H1 (cell line): Measurements from ENCODE around the gene DDX51.

Experiments
- SIN3A ChIP-seq, 2 experiments: IDR thresholded peaks in 1 of 2; conservative IDR thresholded peaks in 1 of 2; 2 replicates each; pipeline ENCODE4 v1.6.1; 2011 to 2012; ENCODE audit warnings: low read length in 2 of 2, improper control_type of control experiment in 1 of 2, low read depth in 1 of 2, mild to moderate bottlenecking in 1 of 2
- SP4 ChIP-seq: IDR thresholded peaks from 2 replicates; pipeline ENCODE4 v1.6.1; 2012; ENCODE audit warnings: low read length, inconsistent platforms
- TF ChIP-seq, protein P1 (sequence below), 3 experiments: IDR thresholded peaks; 1 replicate in 2 of 3; 2 replicates in 1 of 3; pipeline versions ENCODE4 v1.5.1 to v1.6.1; 2011; ENCODE audit warnings: low read length in 3 of 3, mild to moderate bottlenecking in 3 of 3, inconsistent platforms in 2 of 3, low read depth in 1 of 3, moderate library complexity in 1 of 3; ENCODE audit not compliant: insufficient read depth in 1 of 3; ENCODE audit errors: control extremely low read depth in 1 of 3

DNA sequence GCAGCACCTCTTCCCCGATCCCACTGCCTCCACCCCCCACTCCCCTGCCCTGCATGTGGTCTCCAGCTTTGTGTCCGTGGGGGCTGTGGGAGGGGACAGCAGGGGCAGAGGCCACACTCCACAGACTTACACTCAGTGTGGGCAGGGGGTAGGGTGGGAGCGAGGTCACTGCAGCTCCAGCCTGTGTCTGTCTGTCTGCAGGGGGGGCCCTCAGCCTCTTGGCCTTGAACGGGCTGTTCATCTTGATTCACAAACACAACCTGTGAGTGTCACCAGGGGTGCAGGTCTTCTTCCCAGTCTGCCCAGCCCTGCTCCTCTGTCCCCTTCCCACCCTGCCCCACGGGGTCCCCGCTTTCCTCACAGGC, 6.6 kb upstream of the DDX51 start:
- TF ChIP-seq SP4 (no peak), SIN3A (conservative IDR thresholded peaks at IDR 0.05 in 1 of 2, IDR thresholded peaks at IDR 0.05 in 1 of 2; ENCODE audit: low read depth in 1 of 2, low read length in 2 of 2) (no peak)
- TF ChIP-seq, protein P1, sequence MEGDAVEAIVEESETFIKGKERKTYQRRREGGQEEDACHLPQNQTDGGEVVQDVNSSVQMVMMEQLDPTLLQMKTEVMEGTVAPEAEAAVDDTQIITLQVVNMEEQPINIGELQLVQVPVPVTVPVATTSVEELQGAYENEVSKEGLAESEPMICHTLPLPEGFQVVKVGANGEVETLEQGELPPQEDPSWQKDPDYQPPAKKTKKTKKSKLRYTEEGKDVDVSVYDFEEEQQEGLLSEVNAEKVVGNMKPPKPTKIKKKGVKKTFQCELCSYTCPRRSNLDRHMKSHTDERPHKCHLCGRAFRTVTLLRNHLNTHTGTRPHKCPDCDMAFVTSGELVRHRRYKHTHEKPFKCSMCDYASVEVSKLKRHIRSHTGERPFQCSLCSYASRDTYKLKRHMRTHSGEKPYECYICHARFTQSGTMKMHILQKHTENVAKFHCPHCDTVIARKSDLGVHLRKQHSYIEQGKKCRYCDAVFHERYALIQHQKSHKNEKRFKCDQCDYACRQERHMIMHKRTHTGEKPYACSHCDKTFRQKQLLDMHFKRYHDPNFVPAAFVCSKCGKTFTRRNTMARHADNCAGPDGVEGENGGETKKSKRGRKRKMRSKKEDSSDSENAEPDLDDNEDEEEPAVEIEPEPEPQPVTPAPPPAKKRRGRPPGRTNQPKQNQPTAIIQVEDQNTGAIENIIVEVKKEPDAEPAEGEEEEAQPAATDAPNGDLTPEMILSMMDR (IDR thresholded peaks at IDR 0.05; ENCODE audit: control extremely low read depth in 1 of 3, insufficient read depth in 1 of 3, low read depth in 1 of 3, low read length in 3 of 3): no peak
